Left ventricle myocardium inferior (tissue), 1 donor: ENCODE measurements around the gene TRAFD1. TPM values are rescaled to one million over a fixed set of nuclear protein-coding genes. Genes with fewer than 3 reads are reported as not detected.

Source experiments
- DNase-seq: peaks from one replicate; pipeline ENCODE4 v3.0.0-alpha.2; 2020
- H3K27ac ChIP-seq: fragments of 200-600 bp; replicated peaks from 2 replicates; pipeline ENCODE4 v1.8.0; 2021
- H3K27me3 ChIP-seq: fragments of 200-600 bp; 2 replicates; pipeline ENCODE4 v1.8.0; 2021; ENCODE audit warnings: low read depth
- H3K36me3 ChIP-seq: fragments of 200-600 bp; 2 replicates; pipeline ENCODE4 v1.8.0; 2021
- H3K4me1 ChIP-seq: fragments of 200-600 bp; 2 replicates; pipeline ENCODE4 v1.8.0; 2021
- H3K4me3 ChIP-seq: fragments of 200-600 bp; 2 replicates; pipeline ENCODE4 v1.8.0; 2021; ENCODE audit warnings: mild to moderate bottlenecking, moderate library complexity
- H3K9me3 ChIP-seq: fragments of 200-600 bp; replicated peaks from 2 replicates; pipeline ENCODE4 v1.8.0; 2021
- CTCF ChIP-seq: fragments of 200-600 bp; IDR thresholded peaks from 2 replicates; pipeline ENCODE4 v1.8.0; 2021; ENCODE audit warnings: antibody characterized with exemption, mild to moderate bottlenecking, borderline replicate concordance
- intact Hi-C: fragments of 100-400 bp; cut with micrococcal nuclease; formaldehyde crosslinking; loops from one replicate; pipeline ENCODE4 v1.11.0; 2022
- total RNA-seq: library from RNA; stranded (reverse); fragmentation: NEBNext Ultra II Directional; extraction: Animal tissue kit (Norgen Biotek cat#: 25700); gene quantifications from one replicate; pipeline ENCODE4 v1.2.1, GENCODE V29; 2021
- donor health status: DM: no; HTN: yes; CAD: no; lungs with severe emphysema.

TRAFD1 gene
- total RNA-seq, 1 donor from 2014 or later = 19.8 TPM

DNA sequence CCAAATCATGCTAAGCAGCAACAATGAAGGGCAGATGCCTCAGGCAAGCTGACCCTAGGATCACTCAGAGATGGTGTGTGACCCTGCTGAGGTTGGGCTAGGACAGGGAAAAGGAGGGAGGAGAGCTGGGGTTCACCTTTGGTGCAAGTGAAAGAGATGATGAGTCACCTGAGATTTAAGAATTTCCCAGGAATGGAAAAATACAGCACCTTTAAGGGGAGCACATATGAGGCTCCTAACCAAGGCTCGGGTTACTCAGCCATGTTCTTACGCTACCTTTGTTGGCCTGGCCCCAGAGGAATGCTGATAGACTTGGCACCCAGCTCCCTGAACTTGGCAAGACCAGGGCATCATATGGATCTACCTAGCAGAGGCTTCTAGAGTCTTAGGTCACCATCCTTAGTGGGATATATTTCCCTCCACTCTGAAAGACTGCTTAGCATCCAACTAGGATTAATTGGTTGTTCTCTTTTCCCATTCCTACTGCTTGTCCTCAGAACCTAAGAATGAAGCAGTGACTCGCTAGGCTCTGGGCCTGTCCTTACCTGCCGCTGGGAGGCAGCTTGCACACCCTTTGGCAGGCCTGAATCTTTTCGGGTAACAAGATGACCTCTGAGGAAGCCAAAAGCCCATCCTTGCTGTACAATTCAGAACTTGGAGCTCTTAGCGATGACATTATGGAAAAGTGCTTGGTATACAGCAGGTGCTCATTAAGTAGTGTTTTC lies 12.8 kb upstream of the TRAFD1 start:
- intact Hi-C loops = no loop called here
- Histone ChIP-seq H3K9me3 (no peaks in the 10 kb centered on the region), H3K36me3 (no peaks in the 10 kb centered on the region), H3K27me3 (no peaks in the 10 kb centered on the region), H3K4me3 (no peak overlapping the region), H3K27ac (no peak overlapping the region), H3K4me1 (peaks cover 38% of the 10 kb centered on the region)
- no peak for DNase-seq
- TF ChIP-seq CTCF = no peak

DNA sequence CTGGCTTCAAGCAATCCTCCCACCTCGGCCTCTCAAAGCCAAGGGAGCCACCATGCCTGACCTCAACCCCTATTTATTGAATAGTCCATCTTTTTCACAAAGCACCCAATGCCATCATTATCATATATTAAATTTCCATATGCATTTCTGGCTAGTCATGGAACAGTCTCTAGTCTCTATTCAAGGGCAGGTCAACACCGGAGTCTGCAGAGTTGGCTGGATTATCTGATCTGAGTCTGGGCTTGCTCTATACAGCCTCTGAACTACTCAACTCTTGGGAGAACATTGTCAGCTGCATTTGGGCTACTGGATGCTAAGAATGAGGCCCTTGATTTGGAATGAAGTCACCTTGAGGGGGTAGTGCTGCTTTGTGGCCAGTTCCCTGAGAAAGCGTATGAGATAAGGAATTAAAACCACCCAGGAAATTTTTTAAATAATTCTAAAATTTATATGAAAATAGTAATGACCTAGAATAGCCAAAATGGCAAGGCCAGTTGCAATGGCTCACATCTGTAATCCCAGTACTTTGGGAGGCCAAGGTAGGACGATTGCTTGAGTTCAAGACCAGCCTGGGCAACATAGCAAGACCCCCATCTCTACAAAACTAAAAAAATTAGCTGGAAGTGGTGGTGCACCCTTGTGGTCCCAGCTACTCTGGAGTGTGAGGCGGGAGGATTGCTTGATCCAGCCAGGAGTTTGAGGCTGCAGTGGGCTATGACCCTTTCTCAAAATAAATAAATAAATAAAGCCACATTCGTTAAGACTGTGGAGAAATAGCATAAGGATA lies 9.9 kb upstream of the TRAFD1 start:
- Histone ChIP-seq H3K4me3 (no peak overlapping the region), H3K36me3 (no peaks in the 10 kb centered on the region), H3K27me3 (no peaks in the 10 kb centered on the region), H3K4me1 (peaks cover 17% of the 10 kb centered on the region), H3K27ac (peak overlapping the region; percentile 86), H3K9me3 (no peaks in the 10 kb centered on the region)
- DNase-seq = no peak
- TF ChIP-seq CTCF = no peak
- intact Hi-C loops = no loop called here

DNA sequence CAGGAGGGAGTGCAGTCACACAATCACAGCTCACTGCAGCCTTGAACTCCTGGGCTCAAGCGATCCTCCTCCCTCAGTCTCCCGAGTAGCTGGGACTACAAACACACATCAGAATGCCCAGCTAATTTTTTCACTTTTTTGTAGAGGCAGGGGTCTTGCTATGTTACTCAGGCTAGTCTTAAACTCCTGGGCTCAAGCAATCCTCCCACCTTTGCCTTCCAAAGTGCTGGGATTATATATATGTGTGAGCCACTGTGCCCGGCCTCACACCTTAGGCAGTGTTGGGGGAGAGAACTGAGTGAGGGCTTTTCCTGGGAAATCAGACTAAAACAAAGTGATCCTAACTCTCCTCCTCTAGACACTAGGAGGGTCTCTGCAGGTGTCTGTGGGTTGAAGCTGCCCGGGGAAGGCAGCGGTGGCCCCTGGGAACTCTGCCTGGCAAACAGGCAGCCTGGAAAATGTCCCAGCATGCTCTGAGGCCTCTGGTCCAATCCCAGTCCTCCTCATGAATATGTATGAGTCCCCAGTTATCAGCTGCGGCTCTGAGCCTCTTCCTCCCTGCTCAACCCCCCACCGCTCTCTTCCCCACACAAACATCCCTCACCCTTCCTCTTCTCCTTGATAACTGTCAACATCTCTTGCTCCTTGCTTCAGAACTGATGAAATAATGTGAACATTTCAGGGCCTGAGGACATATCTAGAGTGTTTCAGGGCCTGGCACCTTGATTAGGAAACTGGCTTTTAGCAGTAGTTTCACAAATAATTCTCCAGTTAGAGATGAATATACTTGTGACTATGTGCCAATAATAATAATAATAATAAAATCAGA lies 8.9 kb upstream of the TRAFD1 start:
- Histone ChIP-seq H3K36me3 (no peaks in the 10 kb centered on the region), H3K9me3 (no peaks in the 10 kb centered on the region), H3K4me1 (peaks cover 21% of the 10 kb centered on the region), H3K4me3 (peak overlapping the region; percentile 26), H3K27ac (peak overlapping the region; percentile 86), H3K27me3 (no peaks in the 10 kb centered on the region)
- intact Hi-C loops = no loop called here
- TF ChIP-seq CTCF = no peak
- peak; percentile 72 for DNase-seq

GRCh38 chr12:112117685-112118084 lies 7.7 kb upstream of the TRAFD1 start:
- Histone ChIP-seq H3K9me3 (no peaks in the 10 kb centered on the region), H3K27me3 (no peaks in the 10 kb centered on the region), H3K4me3 (no peak overlapping the region), H3K4me1 (peaks cover 34% of the 10 kb centered on the region), H3K36me3 (no peaks in the 10 kb centered on the region), H3K27ac (peak overlapping the region; percentile 86)
- DNase-seq = no peak
- no peak for TF ChIP-seq CTCF
- intact Hi-C loops = no loop called here

DNA sequence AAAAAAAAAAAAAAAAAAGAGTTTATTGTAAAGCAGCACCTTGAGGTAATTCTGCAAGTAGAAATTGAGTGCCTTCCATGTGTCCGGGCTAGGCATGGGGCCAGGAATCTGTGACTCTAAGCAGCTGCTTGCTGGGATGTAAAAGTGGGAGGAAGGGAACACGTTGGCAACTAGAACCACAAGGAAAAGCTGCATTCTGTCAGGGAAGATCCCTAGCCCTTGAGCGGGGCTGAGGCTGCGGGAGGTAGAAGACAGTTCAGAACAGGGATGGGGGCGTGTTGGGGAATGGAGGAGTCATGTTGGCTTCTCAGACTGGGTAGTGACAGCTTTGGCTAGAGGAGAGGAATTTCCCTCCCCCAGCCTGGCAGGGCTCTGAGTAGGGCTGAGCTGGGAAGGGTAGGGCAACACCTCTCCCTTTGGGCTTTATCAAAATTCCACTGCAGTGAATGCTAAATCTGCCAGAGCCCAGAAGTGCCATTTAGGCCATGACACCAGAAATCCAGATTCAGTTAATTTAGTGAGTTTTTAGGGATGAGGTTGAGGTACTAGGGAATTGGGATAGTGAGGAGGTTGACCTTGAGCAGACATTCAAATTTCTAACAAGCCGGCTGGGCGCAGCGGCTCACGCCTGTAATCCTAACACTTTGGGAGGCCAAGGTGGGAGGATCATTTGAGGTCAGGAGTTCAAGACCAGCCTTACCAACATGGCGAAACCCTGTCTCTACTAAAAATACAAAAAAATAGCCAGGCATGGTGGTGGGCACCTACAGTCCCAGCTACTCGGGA lies 3.4 kb upstream of the TRAFD1 start:
- H3K4me1 ChIP-seq = peaks cover 61% of the 10 kb centered on the region
- peak; percentile 74 for DNase-seq
- no peaks in the 10 kb centered on the region for H3K36me3 ChIP-seq
- no peaks in the 10 kb centered on the region for H3K27me3 ChIP-seq
- no peaks in the 10 kb centered on the region for H3K9me3 ChIP-seq
- H3K27ac ChIP-seq = peak overlapping the region; percentile 85
- intact Hi-C loops = no loop called here
- TF ChIP-seq CTCF = no peak
- peak overlapping the region; percentile 44 for H3K4me3 ChIP-seq
